ENCODE measurements around the gene B4GALT7.

The B4GALT7 gene

DNA sequence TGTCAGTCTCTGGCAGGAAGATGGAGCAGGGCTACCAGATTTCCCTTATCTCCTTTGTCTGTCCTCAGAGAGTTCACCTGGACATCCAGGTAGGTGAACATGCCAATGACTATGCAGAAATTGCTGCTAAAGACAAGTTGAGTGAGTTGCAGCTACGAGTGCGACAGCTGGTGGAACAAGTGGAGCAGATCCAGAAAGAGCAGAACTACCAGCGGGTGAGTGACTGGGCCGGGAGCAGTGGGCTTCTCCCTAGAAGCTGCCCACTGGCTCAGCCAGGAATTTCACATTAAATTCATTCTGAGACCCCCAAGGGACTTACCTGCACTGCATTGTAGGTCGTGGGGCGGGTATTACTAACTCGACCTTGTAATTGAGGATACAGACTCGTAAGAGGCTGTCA lies 5.9 kb upstream of the B4GALT7 start:
- no peak for DNase-seq

GRCh38 chr5:177595026-177595585 lies 4.8 kb upstream of the B4GALT7 start:
- no peak for DNase-seq

DNA sequence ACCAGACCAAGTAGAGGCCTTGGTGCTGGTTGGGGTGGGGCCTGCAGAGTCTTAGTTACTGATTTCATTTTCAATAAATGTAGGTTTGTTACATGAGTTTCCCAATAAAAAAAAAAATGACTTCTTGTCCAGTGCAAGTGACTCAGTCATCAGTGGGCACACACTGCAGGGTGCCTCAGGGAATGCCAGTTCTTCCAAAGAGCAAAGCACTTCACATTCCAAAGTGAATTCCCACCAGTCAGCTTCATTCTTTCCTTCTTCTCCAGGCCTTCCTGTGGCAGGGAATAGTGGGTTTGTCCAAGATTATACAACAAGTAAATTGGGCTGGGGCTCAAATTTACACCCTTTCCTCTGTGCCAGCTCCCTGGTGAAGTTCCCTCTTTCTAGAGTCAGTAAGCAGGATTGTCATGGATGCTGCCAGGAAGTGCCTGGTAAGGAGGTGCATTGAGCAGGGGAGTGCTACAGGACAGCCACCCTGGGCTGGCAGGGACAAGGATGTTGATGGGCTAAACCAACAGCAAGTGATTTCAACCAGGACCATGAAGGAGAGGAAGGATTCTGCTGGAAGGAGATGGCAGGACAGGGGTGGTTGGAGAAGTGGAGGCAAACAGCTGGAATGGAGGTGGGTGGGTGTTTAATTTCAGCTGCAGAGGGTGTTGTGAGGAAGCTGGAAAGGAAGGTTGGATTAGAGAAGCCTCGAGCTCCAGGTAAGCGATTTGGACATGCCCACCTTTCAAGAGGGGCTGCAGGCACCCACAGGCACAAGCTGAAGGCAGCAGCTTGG lies 3.7 kb upstream of the B4GALT7 start:
- DNase-seq = no peak

GRCh38 chr5:177596775-177597238 lies 3.1 kb upstream of the B4GALT7 start:
- DNase-seq = no peak

DNA sequence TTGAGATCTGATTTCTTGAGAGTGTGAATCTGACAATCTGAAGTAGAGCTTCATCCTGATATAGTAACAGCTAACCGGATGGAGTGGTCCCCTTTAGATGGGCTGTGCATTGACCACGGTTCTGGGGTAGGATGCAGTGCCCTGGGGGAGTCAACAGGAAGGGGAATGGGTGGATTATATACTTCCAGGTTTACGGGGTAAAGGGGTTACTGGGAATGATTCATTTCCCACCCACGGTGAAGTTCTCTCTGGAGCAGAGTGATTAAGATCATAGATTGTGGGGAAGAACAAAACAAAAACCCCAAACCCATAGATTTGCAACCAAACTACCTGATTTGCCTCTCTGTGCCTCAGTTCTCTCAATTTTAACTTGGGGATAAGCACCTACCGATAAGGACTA lies 1.5 kb upstream of the B4GALT7 start:
- DNase-seq = no peak

DNA sequence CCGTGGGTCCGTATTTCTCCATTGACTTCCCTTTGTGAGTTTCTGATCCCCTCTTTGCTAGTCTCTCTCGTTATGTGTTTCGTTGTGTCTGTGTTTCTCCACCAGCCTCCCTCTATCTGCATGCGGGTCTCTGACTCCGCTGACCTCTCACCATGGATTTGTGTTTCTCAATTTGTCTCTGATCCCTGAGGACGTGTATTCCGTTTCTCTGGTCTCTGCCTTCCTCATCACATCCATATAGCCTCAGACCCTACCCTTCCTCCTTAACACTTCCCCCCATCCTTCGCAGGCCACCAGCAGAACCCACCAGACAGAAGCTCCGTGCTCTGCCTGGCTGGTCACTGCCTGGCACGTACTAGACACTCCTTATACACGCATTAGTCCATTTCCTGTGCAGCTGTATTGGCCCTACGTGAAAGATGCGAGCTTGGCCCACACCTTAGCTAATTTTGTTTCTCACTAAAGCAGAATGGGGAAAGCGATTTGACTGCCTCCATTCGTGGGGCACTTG lies 631 bp downstream of the B4GALT7 start:
- DNase-seq = no peak

GRCh38 chr5:177601126-177601525 lies 1.2 kb downstream of the B4GALT7 start:
- DNase-seq = no peak

DNA sequence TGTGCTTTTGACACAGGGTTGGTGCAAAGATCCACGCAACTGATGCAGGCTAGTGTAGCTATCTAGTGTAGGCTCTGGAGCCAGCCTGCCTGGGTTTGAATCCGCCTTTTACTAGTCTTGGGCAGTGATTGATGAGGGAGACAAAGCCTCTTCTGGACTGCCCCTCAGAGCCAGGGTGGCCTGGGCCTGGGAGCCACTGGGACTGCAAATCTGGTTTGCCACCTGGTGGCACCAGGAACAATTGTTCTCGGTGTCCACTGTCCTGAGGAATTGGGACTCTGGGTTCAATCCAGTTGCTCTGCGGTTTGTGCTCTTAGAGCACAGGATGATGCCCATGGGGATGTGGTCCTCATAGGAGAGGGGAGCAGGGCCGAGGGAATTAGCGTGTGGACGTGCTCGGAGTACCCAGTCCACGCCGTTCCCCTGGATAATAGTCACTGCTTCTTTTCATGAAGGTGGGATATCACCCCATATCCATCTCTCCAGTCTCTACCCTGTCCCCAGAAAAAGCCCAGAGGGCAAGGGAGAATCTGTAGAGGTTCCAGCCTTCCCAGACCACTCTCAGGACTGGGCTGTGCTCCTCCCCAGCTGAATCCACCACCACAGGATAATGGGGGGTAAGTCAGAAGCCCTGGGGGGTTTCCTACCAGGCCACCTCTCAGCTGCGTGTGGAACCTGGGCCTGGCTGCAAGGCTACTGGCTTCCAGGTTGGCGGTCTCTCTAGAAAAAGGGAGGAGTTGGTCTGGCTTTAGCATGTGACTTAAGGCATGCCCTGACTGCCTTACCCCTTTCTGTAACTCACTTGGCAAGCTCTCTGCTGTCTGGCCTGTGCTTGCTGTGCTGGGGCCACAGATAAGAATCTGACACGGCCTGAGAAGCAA lies 1.9 kb downstream of the B4GALT7 start:
- no peak for DNase-seq

GRCh38 chr5:177602458-177602830 lies 2.5 kb downstream of the B4GALT7 start:
- no peak for DNase-seq

DNA sequence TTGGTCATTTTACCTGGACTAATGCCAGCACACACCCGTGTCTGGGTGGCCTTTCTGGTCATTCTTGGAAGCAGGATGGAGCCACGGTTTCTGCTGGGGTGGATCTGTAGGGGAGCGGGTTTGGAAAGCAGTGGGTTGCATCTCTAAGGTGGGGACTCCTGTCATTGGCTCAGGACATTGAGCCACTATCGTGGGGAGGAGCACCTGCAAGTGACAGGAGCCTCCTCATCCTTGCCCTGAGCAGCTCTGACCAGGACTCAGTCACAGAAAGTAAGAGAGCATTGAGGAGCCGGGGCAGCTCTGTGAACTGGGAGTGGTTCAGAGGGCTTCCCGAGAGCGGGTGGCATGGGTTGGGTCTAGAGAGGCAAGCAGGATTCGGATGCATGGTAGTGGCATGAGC lies 3.7 kb downstream of the B4GALT7 start:
- no peak for DNase-seq

GRCh38 chr5:177604116-177604521 lies 4.2 kb downstream of the B4GALT7 start:
- no peak for DNase-seq

DNA sequence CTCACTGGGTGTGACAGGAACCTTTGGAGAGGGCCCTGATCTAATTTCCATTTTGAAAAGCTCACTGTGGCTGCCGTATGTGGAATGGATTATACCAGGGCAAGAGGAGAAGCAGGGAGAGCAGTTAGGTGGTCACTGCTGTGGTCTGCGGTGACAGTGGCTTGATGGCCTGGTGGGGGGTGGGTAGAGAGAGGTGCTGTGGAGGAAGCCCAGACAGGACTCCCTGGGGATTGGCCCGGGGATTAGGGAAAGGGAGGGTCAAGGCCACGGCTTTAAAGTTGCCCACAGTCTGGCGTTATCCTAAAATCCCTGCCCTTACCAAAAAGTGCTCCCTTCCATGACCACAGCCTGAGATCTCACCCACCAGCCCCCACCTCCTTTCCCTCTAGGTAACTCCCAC lies 4.7 kb downstream of the B4GALT7 start:
- no peak for DNase-seq

- no peak for DNase-seq
Measured at GRCh38 chr5:177605078-177605477, 5.1 kb downstream of the B4GALT7 start.

DNA sequence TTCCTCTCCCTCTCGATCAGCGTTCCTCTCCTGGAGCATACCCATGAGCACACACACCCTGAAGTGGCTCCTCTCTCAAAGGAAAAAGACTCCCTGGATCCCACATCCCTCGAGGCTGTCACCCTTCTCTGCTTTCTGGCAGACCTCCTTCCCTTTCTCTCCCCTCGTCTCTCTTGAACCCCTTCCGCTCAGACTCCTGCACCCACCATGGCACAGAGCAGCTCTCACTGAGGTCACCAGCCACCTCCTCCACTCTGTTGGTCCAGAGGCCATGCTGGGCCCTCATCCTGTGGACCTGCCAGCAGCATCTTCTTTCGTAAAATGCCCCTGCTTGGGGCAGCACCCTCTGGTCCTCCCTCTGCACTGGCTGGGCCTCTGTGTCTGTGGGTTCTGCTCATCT lies 5.7 kb downstream of the B4GALT7 start:
- no peak for DNase-seq

- no peak for DNase-seq
Measured at GRCh38 chr5:177606071-177607051, 6.4 kb downstream of the B4GALT7 start.

DNA sequence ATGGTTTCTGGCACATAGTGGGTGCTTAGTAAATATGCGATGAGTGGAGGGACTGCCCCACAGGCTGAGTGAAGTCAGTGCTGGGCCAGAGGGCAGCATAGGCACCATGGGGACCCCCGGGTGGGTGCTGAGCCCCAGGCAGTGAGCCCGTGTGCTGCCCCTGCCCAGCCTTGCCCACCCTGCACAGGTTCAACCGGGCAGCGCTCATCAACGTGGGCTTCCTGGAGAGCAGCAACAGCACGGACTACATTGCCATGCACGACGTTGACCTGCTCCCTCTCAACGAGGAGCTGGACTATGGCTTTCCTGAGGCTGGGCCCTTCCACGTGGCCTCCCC lies 7.2 kb downstream of the B4GALT7 start:
- no peak for DNase-seq

DNA sequence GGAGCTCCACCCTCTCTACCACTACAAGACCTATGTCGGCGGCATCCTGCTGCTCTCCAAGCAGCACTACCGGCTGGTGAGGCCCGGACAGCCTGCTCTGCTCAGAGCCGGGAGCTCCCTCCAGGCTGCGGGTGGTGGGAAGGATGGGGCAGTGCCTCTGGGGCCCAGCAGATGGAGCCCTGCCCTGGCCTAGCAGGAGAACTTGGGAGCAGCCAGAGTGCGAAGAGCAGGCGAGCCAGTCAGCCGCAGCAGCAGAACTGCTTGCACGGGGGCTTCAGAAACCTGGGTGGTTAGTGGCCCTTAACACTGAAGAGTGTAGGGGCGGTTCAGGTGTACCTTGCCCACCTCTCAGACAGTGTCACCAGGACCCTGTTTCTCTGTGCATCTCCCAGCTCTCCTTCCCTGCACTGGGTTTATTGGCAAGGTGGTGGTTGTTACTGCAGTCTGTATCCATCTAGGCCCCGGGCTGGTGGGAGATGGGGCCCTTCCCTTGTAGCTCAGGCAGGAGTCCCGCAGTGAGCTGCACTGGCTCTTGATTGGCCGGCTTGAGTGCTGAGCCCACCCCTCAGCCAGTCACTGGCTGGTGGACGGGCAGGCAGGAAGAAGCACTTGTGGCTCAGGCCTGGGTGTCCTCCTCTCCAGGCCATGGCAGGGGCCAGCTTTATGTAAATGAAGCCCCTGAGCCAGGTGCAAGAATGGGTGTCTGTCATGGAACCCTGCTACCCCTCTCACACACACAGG lies 7.7 kb downstream of the B4GALT7 start:
- peak; percentile 50 to 61 for DNase-seq

- no peak for DNase-seq
Measured at GRCh38 chr5:177608243-177609075, 8.5 kb downstream of the B4GALT7 start.

DNA sequence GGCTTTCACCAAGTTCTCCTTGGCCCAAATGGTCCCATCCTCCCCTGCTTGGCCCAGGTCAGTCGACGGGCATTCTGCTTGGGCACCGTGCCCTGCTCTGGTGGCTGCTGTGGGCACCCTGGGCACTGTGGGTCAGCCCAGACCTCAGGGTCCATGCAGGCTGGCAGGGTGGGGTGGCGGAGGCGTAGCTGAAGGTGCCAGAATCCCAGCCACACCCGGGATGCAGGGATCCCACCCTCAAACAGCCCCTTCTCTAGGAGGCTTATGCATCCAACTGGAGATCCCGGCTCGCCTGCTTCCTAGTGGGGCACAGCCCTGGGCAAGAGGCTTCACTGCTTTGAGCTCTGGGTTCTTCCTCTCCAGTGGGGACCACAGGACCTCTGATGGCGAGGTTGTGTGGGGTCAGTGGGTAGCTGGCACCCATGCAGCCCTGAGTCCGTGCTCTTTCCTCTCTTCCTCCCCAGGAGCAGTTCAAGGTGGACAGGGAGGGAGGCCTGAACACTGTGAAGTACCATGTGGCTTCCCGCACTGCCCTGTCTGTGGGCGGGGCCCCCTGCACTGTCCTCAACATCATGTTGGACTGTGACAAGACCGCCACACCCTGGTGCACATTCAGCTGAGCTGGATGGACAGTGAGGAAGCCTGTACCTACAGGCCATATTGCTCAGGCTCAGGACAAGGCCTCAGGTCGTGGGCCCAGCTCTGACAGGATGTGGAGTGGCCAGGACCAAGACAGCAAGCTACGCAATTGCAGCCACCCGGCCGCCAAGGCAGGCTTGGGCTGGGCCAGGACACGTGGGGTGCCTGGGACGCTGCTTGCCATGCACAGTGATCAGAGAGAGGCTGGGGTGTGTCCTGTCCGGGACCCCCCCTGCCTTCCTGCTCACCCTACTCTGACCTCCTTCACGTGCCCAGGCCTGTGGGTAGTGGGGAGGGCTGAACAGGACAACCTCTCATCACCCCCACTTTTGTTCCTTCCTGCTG lies 9.4 kb downstream of the B4GALT7 start:
- no peak for DNase-seq
